H9 (cell line): ENCODE results near the gene SPECC1L. TPM values are rescaled to one million over a fixed set of nuclear protein-coding genes. Genes with fewer than 3 reads are reported as not detected.
A peak's percentile ranks its signal among the peaks of the same experiment; 100 is the strongest.

ENCODE experiments used
- DNase-seq: peaks from one replicate; pipeline ENCODE4 v3.0.0-alpha.2; 2017
- H2AFZ ChIP-seq: one replicate; pipeline ENCODE4 v1.6.1; 2013; ENCODE audit warnings: mild to moderate bottlenecking, low read length, control low read depth, moderate library complexity
- H2AK5ac ChIP-seq: 2 replicates; pipeline ENCODE4 v1.6.1; 2013; ENCODE audit warnings: low read length, control low read depth, mixed read lengths; ENCODE audit not compliant: insufficient read length
- H2BK120ac ChIP-seq: one replicate; pipeline ENCODE4 v1.6.1; 2013; ENCODE audit warnings: low read depth, mild to moderate bottlenecking, low read length, control low read depth, inconsistent platforms; ENCODE audit not compliant: poor library complexity, severe bottlenecking
- H2BK12ac ChIP-seq: 2 replicates; pipeline ENCODE4 v1.6.1; 2013; ENCODE audit warnings: low read length, control low read depth, mixed read lengths, low read depth; ENCODE audit not compliant: insufficient read length
- H2BK15ac ChIP-seq: 2 replicates; pipeline ENCODE4 v1.6.1; 2013; ENCODE audit warnings: low read depth, low read length, control low read depth
- H2BK20ac ChIP-seq: one replicate; pipeline ENCODE4 v1.6.1; 2013; ENCODE audit warnings: low read depth, mild to moderate bottlenecking, low read length, control low read depth, inconsistent platforms; ENCODE audit not compliant: poor library complexity, severe bottlenecking
- H2BK5ac ChIP-seq: 2 replicates; pipeline ENCODE4 v1.6.1; 2013; ENCODE audit warnings: low read length, control low read depth, mixed read lengths; ENCODE audit not compliant: insufficient read length
- H3K14ac ChIP-seq: 2 replicates; pipeline ENCODE4 v1.6.1; 2013; ENCODE audit warnings: low read length, control low read depth; ENCODE audit not compliant: insufficient read depth
- H3K18ac ChIP-seq: 2 replicates; pipeline ENCODE4 v1.6.1; 2013; ENCODE audit warnings: low read depth, mild to moderate bottlenecking, mixed read lengths, low read length, control low read depth; ENCODE audit not compliant: insufficient read length
- H3K23ac ChIP-seq: 2 replicates; pipeline ENCODE4 v1.6.1; 2013; ENCODE audit warnings: low read length, control low read depth, mixed read lengths, low read depth; ENCODE audit not compliant: insufficient read length
- H3K23me2 ChIP-seq: 2 replicates; pipeline ENCODE4 v1.6.1; 2013; ENCODE audit warnings: low read depth, mild to moderate bottlenecking, mixed read lengths, low read length, control low read depth; ENCODE audit not compliant: insufficient read length, poor library complexity, severe bottlenecking
- H3K27ac ChIP-seq: 2 replicates; pipeline ENCODE4 v1.5.1; 2013; ENCODE audit warnings: low read length, control low read depth, mixed read lengths, low read depth; ENCODE audit not compliant: insufficient read length
- H3K27me3 ChIP-seq: 2 replicates; pipeline ENCODE4 v1.6.1; 2013; ENCODE audit warnings: low read length, control low read depth, inconsistent platforms; ENCODE audit not compliant: insufficient read depth
- H3K4ac ChIP-seq: 2 replicates; pipeline ENCODE4 v1.6.1; 2013; ENCODE audit warnings: low read depth, mild to moderate bottlenecking, control low read depth, inconsistent platforms, low read length, moderate library complexity
- H3K4me1 ChIP-seq: 2 replicates; pipeline ENCODE4 v1.6.1; 2013; ENCODE audit warnings: low read length, control low read depth, inconsistent platforms; ENCODE audit not compliant: insufficient read depth
- H3K4me2 ChIP-seq: 2 replicates; pipeline ENCODE4 v1.6.1; 2013; ENCODE audit warnings: low read length, control low read depth, mixed read lengths; ENCODE audit not compliant: insufficient read length, insufficient read depth
- H3K56ac ChIP-seq: 2 replicates; pipeline ENCODE4 v1.6.1; 2013; ENCODE audit warnings: low read depth, mild to moderate bottlenecking, mixed read lengths, low read length, control low read depth; ENCODE audit not compliant: insufficient read length
- H3K79me1 ChIP-seq: 2 replicates; pipeline ENCODE4 v1.6.1; 2013; ENCODE audit warnings: low read depth, mild to moderate bottlenecking, moderate library complexity, low read length, control low read depth, inconsistent platforms; ENCODE audit not compliant: insufficient read depth, poor library complexity, severe bottlenecking
- H3K79me2 ChIP-seq: 2 replicates; pipeline ENCODE4 v1.6.1; 2013; ENCODE audit warnings: low read length, control low read depth, inconsistent platforms; ENCODE audit not compliant: insufficient read depth
- H3K9ac ChIP-seq: 2 replicates; pipeline ENCODE4 v1.6.1; 2013; ENCODE audit warnings: low read length, control low read depth, mixed read lengths; ENCODE audit not compliant: insufficient read length; ENCODE audit errors: extremely low read depth
- H3K9me3 ChIP-seq: one replicate; pipeline ENCODE4 v1.6.1; 2013; ENCODE audit warnings: low read depth, low read length, inconsistent platforms; ENCODE audit not compliant: control insufficient read depth
- H3T11ph ChIP-seq: one replicate; pipeline ENCODE4 v1.6.1; 2013; ENCODE audit warnings: mild to moderate bottlenecking, low read length, control low read depth, inconsistent platforms
- H4K20me1 ChIP-seq: one replicate; pipeline ENCODE4 v1.6.1; 2013; ENCODE audit not compliant: control insufficient read depth, insufficient read length, insufficient read depth
- H4K5ac ChIP-seq: 2 replicates; pipeline ENCODE4 v1.6.1; 2013; ENCODE audit warnings: low read depth, mild to moderate bottlenecking, mixed read lengths, low read length, control low read depth; ENCODE audit not compliant: insufficient read length
- H4K8ac ChIP-seq: replicated peaks from 2 replicates; pipeline ENCODE4 v1.6.1; 2013; ENCODE audit warnings: low read length, control low read depth, mixed read lengths, low read depth; ENCODE audit not compliant: insufficient read length
- H4K91ac ChIP-seq: 2 replicates; pipeline ENCODE4 v1.6.1; 2013; ENCODE audit warnings: low read depth, mild to moderate bottlenecking, moderate library complexity, mixed read lengths, low read length, control low read depth; ENCODE audit not compliant: insufficient read length
- H3K27ac Mint-ChIP-seq, 3 experiments: 2 replicates in 2 of 3; 3 replicates in 1 of 3; pipeline ENCODE4 v1.8.0; 2020 to 2021; ENCODE audit warnings: mixed read lengths in 3 of 3, mild to moderate bottlenecking in 1 of 3, moderate library complexity in 1 of 3
- H3K27me3 Mint-ChIP-seq: 2 replicates; pipeline ENCODE4 v1.8.0; 2021; ENCODE audit warnings: low read depth, mild to moderate bottlenecking, moderate library complexity, mixed read lengths
- H3K36me3 Mint-ChIP-seq, 3 experiments: 2 replicates in 2 of 3; 3 replicates in 1 of 3; pipeline ENCODE4 v1.8.0; 2020 to 2021; ENCODE audit warnings: low read depth in 3 of 3, mixed read lengths in 3 of 3; ENCODE audit not compliant: insufficient read depth in 1 of 3
- H3K4me1 Mint-ChIP-seq, 2 experiments: 2 replicates each; pipeline ENCODE4 v1.8.0; 2020; ENCODE audit warnings: mixed read lengths in 2 of 2
- H3K4me3 Mint-ChIP-seq, 2 experiments: 2 replicates in 1 of 2; 3 replicates in 1 of 2; pipeline ENCODE4 v1.8.0; 2020 to 2021; ENCODE audit warnings: mild to moderate bottlenecking in 2 of 2, mixed read lengths in 2 of 2, moderate library complexity in 1 of 2
- H3K9me3 Mint-ChIP-seq, 2 experiments: 2 replicates in 1 of 2; 3 replicates in 1 of 2; pipeline ENCODE4 v1.8.0; 2020; ENCODE audit warnings: mild to moderate bottlenecking in 2 of 2, mixed read lengths in 2 of 2, moderate library complexity in 1 of 2
- WGBS: extraction: QIAGEN DNeasy Blood & Tissue Kit; methylation state at CpG from one replicate; pipeline ENCODE4 v1.1.7; 2013; ENCODE audit warnings: missing lambda C conversion rate, low lambda C conversion rate, mixed read lengths; ENCODE audit not compliant: insufficient read length; ENCODE audit errors: extremely low coverage; 5-methylcytosine and 5-hydroxymethylcytosine counted together
- total RNA-seq: library from RNA; stranded (reverse); gene quantifications from 2 replicates; pipeline ENCODE4 v1.2.1, GENCODE V29; 2021
- TF ChIP-seq, protein P1 (sequence below): fragments of 200-600 bp; sonication (generic); conservative IDR thresholded peaks from 3 replicates; pipeline ENCODE4 v1.8.0; 2021; ENCODE audit warnings: antibody characterized with exemption, mild to moderate bottlenecking

SPECC1L gene
- total RNA-seq, 1 experiment from 2014 or later = 57.1 TPM

DNA sequence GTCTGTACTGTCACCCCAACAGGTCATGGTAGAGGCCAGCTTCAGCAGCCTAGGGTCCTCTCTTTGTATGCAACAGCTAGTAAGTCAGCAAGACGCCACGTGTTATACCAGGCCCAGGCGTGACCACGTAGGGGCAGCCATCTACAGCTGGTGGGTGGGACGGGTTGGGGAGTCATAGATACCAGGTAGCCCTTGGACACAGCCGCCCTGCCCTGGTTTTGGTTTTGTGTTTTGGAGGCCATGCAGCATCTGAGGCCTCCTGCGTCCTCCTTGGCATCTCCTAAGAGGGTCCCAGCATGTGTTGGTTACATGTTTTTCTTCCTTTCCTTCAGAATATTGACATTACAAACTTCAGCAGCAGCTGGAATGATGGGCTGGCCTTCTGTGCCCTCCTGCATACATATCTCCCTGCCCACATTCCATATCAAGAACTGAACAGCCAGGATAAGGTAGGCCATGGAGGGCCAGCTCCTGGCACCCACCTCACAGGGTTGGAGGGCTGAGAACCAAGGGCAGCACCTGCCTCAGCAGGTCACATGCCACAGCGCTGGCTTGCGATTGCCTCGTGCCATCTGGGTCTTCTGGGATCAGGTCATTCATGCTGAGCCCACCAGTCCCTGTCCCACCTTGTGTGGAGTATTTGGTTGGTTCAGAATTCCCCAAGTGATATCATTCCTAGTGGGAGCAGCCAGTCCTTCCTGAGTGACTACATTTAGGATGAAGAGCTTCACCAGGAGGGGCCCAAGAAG lies 140.8 kb downstream of the SPECC1L start:
- no peak overlapping the region for H3K56ac ChIP-seq
- no peak overlapping the region for H2BK120ac ChIP-seq
- Mint-ChIP-seq H3K27ac (no peak overlapping the region), H3K36me3 (peaks cover 4 to 32% (median 32%) of the 10 kb centered on the region in 3 experiments; a peak in 6 of 7 replicates), H3K4me1 (peaks cover 9% of the 10 kb centered on the region in 2 experiments), H3K9me3 (no peaks in the 10 kb centered on the region), H3K4me3 (peak overlapping the region in 1 of 2 experiments; percentile 14; a peak in 1 of 5 replicates), H3K27me3 (no peaks in the 10 kb centered on the region)
- H2AFZ ChIP-seq = no peak overlapping the region
- no peak overlapping the region for H3K4ac ChIP-seq
- no peaks in the 10 kb centered on the region for H3K79me2 ChIP-seq
- no peak overlapping the region for H3K9ac ChIP-seq
- H2BK5ac ChIP-seq = no peak overlapping the region
- H3K23me2 ChIP-seq = no peaks in the 10 kb centered on the region
- no peak overlapping the region for H3K4me2 ChIP-seq
- no peak overlapping the region for H4K8ac ChIP-seq
- TF ChIP-seq, protein P1, sequence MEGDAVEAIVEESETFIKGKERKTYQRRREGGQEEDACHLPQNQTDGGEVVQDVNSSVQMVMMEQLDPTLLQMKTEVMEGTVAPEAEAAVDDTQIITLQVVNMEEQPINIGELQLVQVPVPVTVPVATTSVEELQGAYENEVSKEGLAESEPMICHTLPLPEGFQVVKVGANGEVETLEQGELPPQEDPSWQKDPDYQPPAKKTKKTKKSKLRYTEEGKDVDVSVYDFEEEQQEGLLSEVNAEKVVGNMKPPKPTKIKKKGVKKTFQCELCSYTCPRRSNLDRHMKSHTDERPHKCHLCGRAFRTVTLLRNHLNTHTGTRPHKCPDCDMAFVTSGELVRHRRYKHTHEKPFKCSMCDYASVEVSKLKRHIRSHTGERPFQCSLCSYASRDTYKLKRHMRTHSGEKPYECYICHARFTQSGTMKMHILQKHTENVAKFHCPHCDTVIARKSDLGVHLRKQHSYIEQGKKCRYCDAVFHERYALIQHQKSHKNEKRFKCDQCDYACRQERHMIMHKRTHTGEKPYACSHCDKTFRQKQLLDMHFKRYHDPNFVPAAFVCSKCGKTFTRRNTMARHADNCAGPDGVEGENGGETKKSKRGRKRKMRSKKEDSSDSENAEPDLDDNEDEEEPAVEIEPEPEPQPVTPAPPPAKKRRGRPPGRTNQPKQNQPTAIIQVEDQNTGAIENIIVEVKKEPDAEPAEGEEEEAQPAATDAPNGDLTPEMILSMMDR = no peak
- H3K4me1 ChIP-seq = no peaks in the 10 kb centered on the region
- no peak overlapping the region for H3K18ac ChIP-seq
- no peak overlapping the region for H2BK12ac ChIP-seq
- DNase-seq = no peak
- H4K91ac ChIP-seq = no peak overlapping the region
- no peaks in the 10 kb centered on the region for H3K9me3 ChIP-seq
- H4K20me1 ChIP-seq = no peaks in the 10 kb centered on the region
- no peaks in the 10 kb centered on the region for H3K79me1 ChIP-seq
- no peak overlapping the region for H3T11ph ChIP-seq
- H3K27ac ChIP-seq = no peak overlapping the region
- no peak overlapping the region for H3K23ac ChIP-seq
- H2BK15ac ChIP-seq = no peak overlapping the region
- no CpG with 5 or more reads among the region's 10 CpGs for WGBS
- H4K5ac ChIP-seq = no peak overlapping the region
- no peak overlapping the region for H2AK5ac ChIP-seq
- no peaks in the 10 kb centered on the region for H3K27me3 ChIP-seq
- H3K14ac ChIP-seq = no peak overlapping the region; the same call in 1 of the 2 replicates
- H2BK20ac ChIP-seq = no peak overlapping the region
